ENCODE results near the gene SCAI.
A peak's percentile ranks its signal among the peaks of the same experiment; 100 is the strongest.
"Not testable (repeated sequence)": the region's sequence is repeated elsewhere in the genome, so short reads cannot be mapped to it uniquely, and the experiment has no call there.

Gene SCAI

DNA sequence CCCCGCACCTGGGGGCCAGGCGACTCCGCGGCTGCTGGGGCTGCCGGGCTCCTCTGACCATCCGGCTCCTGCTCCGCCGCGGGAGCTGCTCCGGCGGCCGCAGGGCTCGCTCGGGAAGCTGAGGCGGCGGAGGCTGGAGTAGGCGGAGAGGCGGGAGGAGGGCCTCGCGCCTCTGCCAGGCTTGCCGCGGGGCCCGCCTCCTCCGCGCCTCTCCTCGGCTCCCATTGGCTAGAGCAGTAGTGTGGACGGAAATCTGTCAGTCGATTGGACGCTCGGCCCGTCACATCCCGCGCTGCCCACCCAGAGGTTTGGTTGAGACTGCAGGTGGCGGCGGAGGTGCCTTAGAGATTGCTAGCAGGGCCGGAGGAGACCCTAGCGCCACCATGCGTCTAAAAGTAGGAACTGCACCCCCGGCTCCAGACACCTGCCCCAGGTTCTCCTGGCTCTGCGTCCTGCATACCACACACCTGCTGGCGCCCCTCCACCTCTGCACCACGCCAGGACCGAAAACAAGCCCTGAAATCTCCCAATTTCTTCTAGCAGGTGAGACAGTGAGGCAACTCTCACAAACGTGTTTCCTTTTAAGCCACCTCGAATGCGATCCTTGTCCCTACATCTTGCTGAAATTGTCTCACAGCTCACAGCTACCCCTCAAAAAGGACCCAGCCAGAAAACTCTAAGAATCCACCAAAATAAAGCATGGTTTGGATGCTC, at the start of gene SCAI:
SCAI (minus strand) TSS at position 152 of the 714 bp plus-strand sequence; CDS start at position 61, 91 bp downstream.
- peak within 1 kb of the TSS; percentile 77 for H3K4me3 ChIP-seq (ENCODE audit: control insufficient read depth, low read depth, low read length)
- peak; percentile 98 for TF ChIP-seq CTCF (IDR thresholded peaks at IDR 0.05; ENCODE audit: control insufficient read depth, insufficient read depth, low read depth, low read length, missing control alignments)
- peak; percentile 95 for DNase-seq (ENCODE audit: low read depth)

DNA sequence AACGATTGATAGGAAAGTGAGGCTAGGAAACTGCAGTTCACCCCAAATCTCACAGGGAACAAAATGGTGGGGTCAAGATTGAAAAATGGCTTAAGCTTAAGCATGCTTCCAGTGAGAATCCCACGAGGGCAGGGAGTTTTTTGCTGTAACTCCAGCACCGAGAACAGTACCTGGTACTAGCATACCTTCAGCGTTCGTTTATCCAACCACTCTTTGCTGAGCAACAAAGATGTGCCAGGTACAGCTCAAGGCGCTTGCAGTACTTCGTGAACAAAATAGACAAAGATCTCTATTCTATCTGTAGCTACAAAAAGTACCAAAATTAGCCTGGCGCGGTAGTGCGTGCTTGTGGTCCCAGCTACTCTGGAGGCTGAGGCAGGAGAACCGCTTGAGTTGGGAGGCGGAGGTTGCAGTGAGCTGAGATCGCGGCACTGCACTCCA, 47.1 kb upstream of the SCAI start:
- TF ChIP-seq CTCF (IDR thresholded peaks at IDR 0.05; ENCODE audit: control insufficient read depth, insufficient read depth, low read depth, low read length, missing control alignments): no peak
- H3K4me3 ChIP-seq (ENCODE audit: control insufficient read depth, low read depth, low read length): peak overlapping the region; percentile 95
- no peak for DNase-seq (ENCODE audit: low read depth)

DNA sequence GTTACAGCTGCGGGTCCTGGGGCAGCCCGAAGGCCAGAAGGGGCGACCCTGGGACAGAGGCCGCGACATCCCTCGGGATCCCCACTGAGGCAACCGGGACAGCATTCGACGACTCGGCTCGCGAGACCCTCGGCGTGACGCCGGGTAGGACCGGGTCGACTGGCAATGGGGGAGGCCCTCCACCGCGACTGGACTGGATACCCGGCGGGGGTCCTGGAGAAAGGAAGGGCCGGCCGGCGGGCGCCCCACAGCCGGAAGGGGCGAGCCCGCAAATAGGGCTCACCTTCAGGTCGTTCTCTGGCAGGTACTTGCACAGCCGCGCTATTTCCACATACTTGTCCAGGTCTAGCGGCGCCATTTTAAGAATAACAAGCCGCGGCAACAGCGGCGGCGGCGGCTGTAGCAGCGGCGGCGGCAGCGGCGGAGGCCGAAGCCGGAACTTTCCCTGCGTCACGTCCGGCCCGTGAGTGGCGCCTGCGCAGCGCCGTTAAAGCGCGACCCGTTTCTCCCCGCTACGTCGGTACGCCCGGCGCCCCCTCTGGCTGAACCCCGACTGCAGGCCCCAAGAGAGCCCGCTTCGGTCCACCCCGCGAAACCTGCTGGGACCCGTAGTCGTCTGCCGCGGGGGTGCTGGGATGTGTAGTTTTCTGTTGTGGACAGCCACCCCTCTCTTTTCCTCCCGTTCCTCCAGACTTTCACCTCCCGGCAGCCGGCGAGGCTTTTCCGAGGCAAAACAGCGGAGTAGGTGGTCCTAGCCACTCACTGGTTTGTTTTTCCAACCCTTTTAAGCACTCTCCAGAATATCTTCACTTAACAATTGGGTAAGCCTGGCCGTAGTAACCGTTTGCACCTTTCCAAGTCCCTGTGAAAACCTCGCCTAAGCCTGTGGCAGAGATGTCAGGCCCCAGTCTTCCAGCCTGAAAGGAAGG, 46.3 kb upstream of the SCAI start, which contains the start of gene PPP6C:
PPP6C (minus strand) TSS at position 443 of the 929 bp plus-strand sequence; CDS start at position 358, 85 bp downstream.
- peak; percentile 75 for TF ChIP-seq CTCF (IDR thresholded peaks at IDR 0.05; ENCODE audit: control insufficient read depth, insufficient read depth, low read depth, low read length, missing control alignments)
- peak; percentile 82 for DNase-seq (ENCODE audit: low read depth)
- H3K4me3 ChIP-seq (ENCODE audit: control insufficient read depth, low read depth, low read length): peak within 1 kb of the TSS; percentile 95

DNA sequence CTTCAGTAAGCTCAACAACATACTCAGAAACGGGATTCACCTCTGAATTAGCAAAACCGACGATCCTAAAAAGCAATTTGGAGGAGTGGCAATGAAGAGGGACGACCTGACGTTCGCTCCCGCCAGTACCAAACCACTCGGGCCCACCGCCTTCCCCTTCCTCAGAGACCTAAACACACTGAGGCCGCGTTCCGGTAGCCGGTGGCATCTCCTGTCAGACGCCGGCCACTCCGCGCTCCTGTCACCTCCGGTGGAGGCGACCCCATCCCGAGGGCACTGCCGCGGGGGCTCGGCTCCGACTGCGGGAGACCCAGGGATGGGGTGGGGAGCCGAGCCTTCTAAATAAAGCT, 45.7 kb upstream of the SCAI start:
- no peak for DNase-seq (ENCODE audit: low read depth)
- no peak for TF ChIP-seq CTCF (IDR thresholded peaks at IDR 0.05; ENCODE audit: control insufficient read depth, insufficient read depth, low read depth, low read length, missing control alignments)
- peak overlapping the region; percentile 95 for H3K4me3 ChIP-seq (ENCODE audit: control insufficient read depth, low read depth, low read length)

- no peak overlapping the region for H3K4me3 ChIP-seq (ENCODE audit: control insufficient read depth, low read depth, low read length)
- DNase-seq (ENCODE audit: low read depth): no peak
- TF ChIP-seq CTCF (IDR thresholded peaks at IDR 0.05; ENCODE audit: control insufficient read depth, insufficient read depth, low read depth, low read length, missing control alignments): no peak
Measured at GRCh38 chr9:125183561-125183960, 40.2 kb upstream of the SCAI start.

GRCh38 chr9:125183054-125183453, 39.7 kb upstream of the SCAI start:
- DNase-seq (ENCODE audit: low read depth): no peak
- TF ChIP-seq CTCF (IDR thresholded peaks at IDR 0.05; ENCODE audit: control insufficient read depth, insufficient read depth, low read depth, low read length, missing control alignments): no peak
- H3K4me3 ChIP-seq (ENCODE audit: control insufficient read depth, low read depth, low read length): no peak overlapping the region

DNA sequence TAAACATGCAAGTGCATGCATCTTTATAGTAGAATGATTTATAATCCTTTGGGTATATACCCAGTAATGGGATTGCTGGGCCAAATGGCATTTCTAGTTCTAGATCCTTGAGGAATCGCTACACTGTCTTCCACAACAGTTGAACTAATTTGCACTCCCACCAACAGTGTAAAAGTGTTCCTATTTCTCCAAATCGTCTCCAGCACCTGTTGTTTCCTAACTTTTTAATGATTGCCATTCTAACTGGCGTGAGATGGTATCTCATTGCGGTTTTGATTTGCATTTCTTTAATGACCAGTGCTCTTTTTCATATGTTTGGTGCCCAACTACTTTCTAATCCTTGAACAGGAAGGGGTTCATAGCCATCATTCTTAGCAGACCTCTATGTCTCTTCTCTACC, 38.4 kb upstream of the SCAI start:
- DNase-seq (ENCODE audit: low read depth): not testable (repeated sequence)

More for the DNA sequence above, 38.4 kb upstream of the SCAI start:
- H3K4me3 ChIP-seq (ENCODE audit: control insufficient read depth, low read depth, low read length): not testable (repeated sequence)

All from AG09309 (cell line).